ENCODE data around the gene NCK2. TPM values are rescaled to one million over a fixed set of nuclear protein-coding genes. Genes with fewer than 3 reads are reported as not detected.

The NCK2 gene
- total RNA-seq, 1 experiment from 2014 or later, result 26.7 TPM

DNA sequence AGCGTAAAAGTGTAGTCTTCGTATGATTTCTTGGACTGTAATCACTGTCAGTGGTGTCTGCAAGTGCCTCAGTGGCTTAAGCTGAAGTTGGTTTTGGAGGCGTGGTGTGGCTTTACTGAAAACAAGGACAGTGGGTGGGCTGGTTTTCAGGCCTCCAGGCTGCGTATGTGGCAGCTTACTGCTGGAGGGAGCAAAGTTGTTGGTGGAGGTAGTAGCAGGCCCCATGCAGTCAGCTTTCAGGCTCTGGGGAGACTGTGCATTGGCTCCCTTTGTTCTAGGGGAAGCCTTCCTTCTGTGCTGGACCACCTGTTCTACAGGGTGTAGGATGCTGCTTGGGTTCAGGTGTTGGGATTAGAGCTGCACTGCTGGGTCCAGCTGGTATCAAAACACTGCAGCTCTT is 91.6 kb downstream of the NCK2 start (continued):
- TF ChIP-seq ZNF274 (IDR thresholded peaks at IDR 0.05; ENCODE audit: low read depth, low read length) (no peak), CTCF (IDR thresholded peaks at IDR 0.05 in 2 of 3, conservative IDR thresholded peaks at IDR 0.05 in 1 of 3; ENCODE audit: borderline replicate concordance in 1 of 3, insufficient read depth in 1 of 3, low read depth in 2 of 3, low read length in 2 of 3) (no peak)

DNA sequence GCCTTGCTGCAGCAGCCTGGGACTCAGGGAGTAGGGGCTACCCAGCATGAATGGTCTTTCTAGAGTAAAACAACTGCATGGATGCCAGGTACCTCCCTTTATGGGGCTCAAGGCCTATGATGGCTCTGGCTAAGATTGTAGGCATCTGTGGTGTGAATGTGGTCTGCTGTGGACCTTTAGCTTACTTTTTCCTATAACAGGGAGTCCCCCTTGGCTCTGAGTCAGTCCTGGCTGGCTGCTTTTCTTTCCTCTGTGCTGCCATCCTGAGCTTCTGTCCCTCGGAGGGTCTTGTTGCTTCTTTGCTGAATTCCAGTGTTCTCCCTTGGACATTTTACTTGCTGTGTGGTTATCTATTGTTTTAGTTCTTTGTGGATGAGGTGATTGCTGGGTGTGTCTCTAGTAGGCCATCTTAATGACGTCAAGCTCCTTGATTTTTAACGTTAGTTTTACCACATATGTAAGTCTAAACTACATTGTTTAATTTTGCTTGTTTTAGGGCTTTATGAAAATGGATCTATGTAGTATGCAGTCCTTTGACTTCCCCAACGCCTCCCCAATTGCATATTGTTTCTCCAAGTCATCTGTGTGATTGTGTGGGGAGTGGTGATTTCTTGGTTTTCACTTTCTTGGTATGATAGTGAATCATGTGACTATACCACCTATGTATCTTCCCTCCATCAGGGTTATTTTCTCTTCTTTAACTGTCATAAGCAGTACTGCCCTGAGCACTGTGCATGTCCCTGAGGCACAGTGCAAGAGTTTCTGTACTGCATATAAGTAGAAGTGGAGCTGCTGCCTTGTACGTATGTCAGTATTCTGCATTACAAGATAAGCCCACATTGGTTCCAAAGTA is 92.4 kb downstream of the NCK2 start:
- H3K9me3 ChIP-seq (ENCODE audit: control insufficient read depth in 1 of 2, insufficient read depth in 1 of 2, low read depth in 1 of 2, low read length in 2 of 2), result no peaks in the 10 kb centered on the region
- BruUV-seq (replicated peaks), result no TSS peak
- ATAC-seq, result no peak
- DNase-seq (ENCODE audit: low read depth, low spot score), result no peak
- H3K9me2 ChIP-seq (ENCODE audit: insufficient read depth), result no peaks in the 10 kb centered on the region
- peaks cover 51% of the 10 kb centered on the region for H3K79me2 ChIP-seq (ENCODE audit: insufficient read depth, low read length)
- no peaks in the 10 kb centered on the region for H3K36me3 ChIP-seq (ENCODE audit: control insufficient read depth in 1 of 2, insufficient read depth in 2 of 2, low read length in 2 of 2)
- RAD21 ChIA-PET (ENCODE audit: low non-redundant PET in 1 of 2, low total read pairs in 2 of 2, uncharacterized antibody in 2 of 2, unreplicated experiment in 2 of 2), result no interaction called here
- no peak overlapping the region for H2AFZ ChIP-seq (ENCODE audit: low read depth, low read length, poor library complexity, severe bottlenecking)
- H3K9ac ChIP-seq (ENCODE audit: low read length), result no peak overlapping the region
- CTCF ChIA-PET, result no interaction called here
- intact Hi-C loops (cut with micrococcal nuclease), result no loop called here
- H4K20me1 ChIP-seq (ENCODE audit: insufficient read depth), result peaks cover under 1% of the 10 kb centered on the region; the same call in 1 of the 2 replicates
- H3K4me1 ChIP-seq (ENCODE audit: control insufficient read depth in 1 of 2, insufficient read depth in 2 of 2, low read length in 2 of 2), result no peaks in the 10 kb centered on the region
- no peak overlapping the region for H3K27ac ChIP-seq (ENCODE audit: low read depth, low read length)
- H3K27me3 ChIP-seq (ENCODE audit: insufficient read depth, low read length), result no peaks in the 10 kb centered on the region
- no peak overlapping the region for H3K4me3 ChIP-seq (replicated peaks in 1 of 2; ENCODE audit: low read depth in 1 of 2, low read length in 2 of 2)
- no peak overlapping the region for H3K4me2 ChIP-seq (ENCODE audit: low read length)
- POLR2A ChIA-PET, result no interaction called here
- no peak for TF ChIP-seq SP1 (IDR thresholded peaks at IDR 0.05; ENCODE audit: low read depth)
- no peak for TF ChIP-seq SIN3A (IDR thresholded peaks at IDR 0.05; ENCODE audit: low read depth)
- no peak for TF ChIP-seq TCF7L2 (IDR thresholded peaks at IDR 0.05; ENCODE audit: borderline replicate concordance, extremely low read depth, insufficient read depth, insufficient read length)
- no peak for TF ChIP-seq EZH2 (IDR thresholded peaks at IDR 0.05)
- no peak for TF ChIP-seq FOSL1 (IDR thresholded peaks at IDR 0.05; ENCODE audit: low read depth)
- TF ChIP-seq CEBPB (IDR thresholded peaks at IDR 0.05; ENCODE audit: low read depth), result no peak
- TF ChIP-seq, protein P1, sequence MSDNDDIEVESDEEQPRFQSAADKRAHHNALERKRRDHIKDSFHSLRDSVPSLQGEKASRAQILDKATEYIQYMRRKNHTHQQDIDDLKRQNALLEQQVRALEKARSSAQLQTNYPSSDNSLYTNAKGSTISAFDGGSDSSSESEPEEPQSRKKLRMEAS (IDR thresholded peaks at IDR 0.05), result no peak
- TF ChIP-seq, protein P2, sequence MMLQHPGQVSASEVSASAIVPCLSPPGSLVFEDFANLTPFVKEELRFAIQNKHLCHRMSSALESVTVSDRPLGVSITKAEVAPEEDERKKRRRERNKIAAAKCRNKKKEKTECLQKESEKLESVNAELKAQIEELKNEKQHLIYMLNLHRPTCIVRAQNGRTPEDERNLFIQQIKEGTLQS (IDR thresholded peaks at IDR 0.05), result no peak
- no peak for TF ChIP-seq POLR2AphosphoS5 (IDR thresholded peaks at IDR 0.05; ENCODE audit: low read depth, low read length)
- TF ChIP-seq RAD21 (IDR thresholded peaks at IDR 0.05; ENCODE audit: low read depth), result no peak
- TF ChIP-seq, protein P3, sequence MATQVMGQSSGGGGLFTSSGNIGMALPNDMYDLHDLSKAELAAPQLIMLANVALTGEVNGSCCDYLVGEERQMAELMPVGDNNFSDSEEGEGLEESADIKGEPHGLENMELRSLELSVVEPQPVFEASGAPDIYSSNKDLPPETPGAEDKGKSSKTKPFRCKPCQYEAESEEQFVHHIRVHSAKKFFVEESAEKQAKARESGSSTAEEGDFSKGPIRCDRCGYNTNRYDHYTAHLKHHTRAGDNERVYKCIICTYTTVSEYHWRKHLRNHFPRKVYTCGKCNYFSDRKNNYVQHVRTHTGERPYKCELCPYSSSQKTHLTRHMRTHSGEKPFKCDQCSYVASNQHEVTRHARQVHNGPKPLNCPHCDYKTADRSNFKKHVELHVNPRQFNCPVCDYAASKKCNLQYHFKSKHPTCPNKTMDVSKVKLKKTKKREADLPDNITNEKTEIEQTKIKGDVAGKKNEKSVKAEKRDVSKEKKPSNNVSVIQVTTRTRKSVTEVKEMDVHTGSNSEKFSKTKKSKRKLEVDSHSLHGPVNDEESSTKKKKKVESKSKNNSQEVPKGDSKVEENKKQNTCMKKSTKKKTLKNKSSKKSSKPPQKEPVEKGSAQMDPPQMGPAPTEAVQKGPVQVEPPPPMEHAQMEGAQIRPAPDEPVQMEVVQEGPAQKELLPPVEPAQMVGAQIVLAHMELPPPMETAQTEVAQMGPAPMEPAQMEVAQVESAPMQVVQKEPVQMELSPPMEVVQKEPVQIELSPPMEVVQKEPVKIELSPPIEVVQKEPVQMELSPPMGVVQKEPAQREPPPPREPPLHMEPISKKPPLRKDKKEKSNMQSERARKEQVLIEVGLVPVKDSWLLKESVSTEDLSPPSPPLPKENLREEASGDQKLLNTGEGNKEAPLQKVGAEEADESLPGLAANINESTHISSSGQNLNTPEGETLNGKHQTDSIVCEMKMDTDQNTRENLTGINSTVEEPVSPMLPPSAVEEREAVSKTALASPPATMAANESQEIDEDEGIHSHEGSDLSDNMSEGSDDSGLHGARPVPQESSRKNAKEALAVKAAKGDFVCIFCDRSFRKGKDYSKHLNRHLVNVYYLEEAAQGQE (IDR thresholded peaks at IDR 0.05; ENCODE audit: low read depth), result no peak
- TF ChIP-seq JUND (IDR thresholded peaks at IDR 0.05), result no peak
- TF ChIP-seq CBX3 (IDR thresholded peaks at IDR 0.05; ENCODE audit: low read depth), result no peak
- no peak for TF ChIP-seq EZH2phosphoT487 (IDR thresholded peaks at IDR 0.05; ENCODE audit: borderline replicate concordance)
- TF ChIP-seq, protein P4, sequence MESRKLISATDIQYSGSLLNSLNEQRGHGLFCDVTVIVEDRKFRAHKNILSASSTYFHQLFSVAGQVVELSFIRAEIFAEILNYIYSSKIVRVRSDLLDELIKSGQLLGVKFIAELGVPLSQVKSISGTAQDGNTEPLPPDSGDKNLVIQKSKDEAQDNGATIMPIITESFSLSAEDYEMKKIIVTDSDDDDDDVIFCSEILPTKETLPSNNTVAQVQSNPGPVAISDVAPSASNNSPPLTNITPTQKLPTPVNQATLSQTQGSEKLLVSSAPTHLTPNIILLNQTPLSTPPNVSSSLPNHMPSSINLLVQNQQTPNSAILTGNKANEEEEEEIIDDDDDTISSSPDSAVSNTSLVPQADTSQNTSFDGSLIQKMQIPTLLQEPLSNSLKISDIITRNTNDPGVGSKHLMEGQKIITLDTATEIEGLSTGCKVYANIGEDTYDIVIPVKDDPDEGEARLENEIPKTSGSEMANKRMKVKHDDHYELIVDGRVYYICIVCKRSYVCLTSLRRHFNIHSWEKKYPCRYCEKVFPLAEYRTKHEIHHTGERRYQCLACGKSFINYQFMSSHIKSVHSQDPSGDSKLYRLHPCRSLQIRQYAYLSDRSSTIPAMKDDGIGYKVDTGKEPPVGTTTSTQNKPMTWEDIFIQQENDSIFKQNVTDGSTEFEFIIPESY (IDR thresholded peaks at IDR 0.05; ENCODE audit: extremely low read depth, insufficient replicate concordance, low read length), result no peak
